Measurements from ENCODE around the gene KANSL1. TPM values are rescaled to one million over a fixed set of nuclear protein-coding genes. Genes with fewer than 3 reads are reported as not detected.

Gene KANSL1
- total RNA-seq, 1 donor from 2014 or later, result 121 TPM

GRCh38 chr17:46045639-46046038 is 147.6 kb downstream of the KANSL1 start:
- H3K27me3 Mint-ChIP-seq (ENCODE audit: low read depth), result no peaks in the 10 kb centered on the region
- no peaks in the 10 kb centered on the region for H3K9me3 Mint-ChIP-seq
- no peak overlapping the region for H3K4me3 Mint-ChIP-seq
- peaks cover 28% of the 10 kb centered on the region for H3K4me1 Mint-ChIP-seq
- peaks cover 7% of the 10 kb centered on the region for H3K36me3 Mint-ChIP-seq (ENCODE audit: low read depth)
- TF ChIP-seq CTCF (conservative IDR thresholded peaks at IDR 0.05), result no peak
- peak overlapping the region; percentile 23 for H3K27ac Mint-ChIP-seq (ENCODE audit: unreplicated experiment)
- no peak for DNase-seq (ENCODE audit: low read depth, low spot score)

GRCh38 chr17:46044989-46045388 is 148.2 kb downstream of the KANSL1 start:
- H3K27me3 Mint-ChIP-seq (ENCODE audit: low read depth), result no peaks in the 10 kb centered on the region
- no peaks in the 10 kb centered on the region for H3K9me3 Mint-ChIP-seq
- peaks cover 7% of the 10 kb centered on the region for H3K36me3 Mint-ChIP-seq (ENCODE audit: low read depth)
- DNase-seq (ENCODE audit: low read depth, low spot score), result no peak
- no peak overlapping the region for H3K4me3 Mint-ChIP-seq
- peaks cover 28% of the 10 kb centered on the region for H3K4me1 Mint-ChIP-seq
- no peak for TF ChIP-seq CTCF (conservative IDR thresholded peaks at IDR 0.05)
- no peak overlapping the region for H3K27ac Mint-ChIP-seq (ENCODE audit: unreplicated experiment)

GRCh38 chr17:46044286-46044928 is 148.8 kb downstream of the KANSL1 start:
- H3K36me3 Mint-ChIP-seq (ENCODE audit: low read depth), result peaks cover 4% of the 10 kb centered on the region
- peaks cover 28% of the 10 kb centered on the region for H3K4me1 Mint-ChIP-seq
- H3K27ac Mint-ChIP-seq (ENCODE audit: unreplicated experiment), result no peak overlapping the region
- H3K9me3 Mint-ChIP-seq, result no peaks in the 10 kb centered on the region
- peak; percentile 82 for TF ChIP-seq CTCF (conservative IDR thresholded peaks at IDR 0.05)
- H3K4me3 Mint-ChIP-seq, result no peak overlapping the region
- peak; percentile 48 for DNase-seq (ENCODE audit: low read depth, low spot score)
- no peaks in the 10 kb centered on the region for H3K27me3 Mint-ChIP-seq (ENCODE audit: low read depth)

DNA sequence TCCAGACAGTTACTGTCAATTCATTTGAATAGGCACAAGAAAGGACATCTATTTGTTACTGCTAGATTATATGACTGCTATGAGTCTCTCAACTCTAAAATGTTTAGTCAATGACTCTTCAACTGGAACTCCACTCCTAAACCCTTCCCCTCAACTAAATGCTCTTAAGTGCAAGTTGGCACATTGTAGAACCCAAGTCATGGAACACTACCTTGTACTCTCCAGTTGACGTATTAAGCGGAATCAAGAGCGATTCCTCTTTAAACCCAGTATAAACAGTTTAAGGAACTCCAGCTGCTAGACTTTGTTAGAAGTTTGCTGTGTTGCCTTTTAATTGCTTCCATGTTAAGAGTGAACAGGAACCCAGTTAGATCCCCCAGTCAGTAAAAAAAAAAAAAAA is 149.6 kb downstream of the KANSL1 start:
- Mint-ChIP-seq H3K9me3 (no peaks in the 10 kb centered on the region), H3K4me1 (peaks cover 28% of the 10 kb centered on the region), H3K36me3 (ENCODE audit: low read depth) (peaks cover 3% of the 10 kb centered on the region), H3K27me3 (ENCODE audit: low read depth) (no peaks in the 10 kb centered on the region), H3K4me3 (no peak overlapping the region), H3K27ac (ENCODE audit: unreplicated experiment) (no peak overlapping the region)
- no peak for DNase-seq (ENCODE audit: low read depth, low spot score)
- TF ChIP-seq CTCF (conservative IDR thresholded peaks at IDR 0.05), result no peak

DNA sequence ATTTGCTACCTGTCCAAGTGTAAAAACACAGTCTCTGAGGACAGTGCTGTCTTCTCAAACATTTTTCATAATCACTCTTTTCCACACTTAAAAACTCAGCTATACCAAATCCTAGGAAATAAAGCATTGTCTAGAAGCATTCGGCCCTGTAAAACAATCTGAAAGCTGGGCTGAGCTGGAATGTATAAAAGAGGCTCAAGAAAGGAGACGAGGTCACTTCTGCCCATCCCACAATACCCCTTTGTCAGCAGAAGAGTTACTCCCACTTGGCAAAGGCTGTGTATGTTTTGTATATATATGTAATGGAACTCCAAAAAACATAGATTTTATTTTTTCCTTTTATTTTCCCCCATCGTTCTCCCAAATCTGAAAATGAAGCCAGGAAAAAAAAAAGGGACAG is 150.3 kb downstream of the KANSL1 start:
- peak overlapping the region; percentile 35 for H3K4me3 Mint-ChIP-seq
- H3K27me3 Mint-ChIP-seq (ENCODE audit: low read depth), result no peaks in the 10 kb centered on the region
- no peak overlapping the region for H3K27ac Mint-ChIP-seq (ENCODE audit: unreplicated experiment)
- DNase-seq (ENCODE audit: low read depth, low spot score), result no peak
- H3K36me3 Mint-ChIP-seq (ENCODE audit: low read depth), result peaks cover 8% of the 10 kb centered on the region
- no peaks in the 10 kb centered on the region for H3K9me3 Mint-ChIP-seq
- peaks cover 28% of the 10 kb centered on the region for H3K4me1 Mint-ChIP-seq
- no peak for TF ChIP-seq CTCF (conservative IDR thresholded peaks at IDR 0.05)

All from neural crest cell (in vitro differentiated cells).